A549 (cell line): Measurements from ENCODE around the gene LANCL2.

Experiments used
- CTCF ChIP-seq: fragments of >200 bp; sonication (Bioruptor Twin); formaldehyde crosslinking; IDR thresholded peaks from 3 replicates; pipeline ENCODE4 v1.5.1; 2016
- ELK1 ChIP-seq: fragments of 150-350 bp; IDR thresholded peaks from 2 replicates; pipeline ENCODE4 v1.6.1; 2014; ENCODE audit warnings: low read depth, mild to moderate bottlenecking, low read length
- EP300 ChIP-seq, 2 experiments: fragments of >200 bp; sonication (Bioruptor Twin); formaldehyde crosslinking; IDR thresholded peaks; 2 replicates in 1 of 2; 3 replicates in 1 of 2; pipeline ENCODE4 v1.6.1; 2016 to 2017
- ESRRA ChIP-seq: fragments of 150-350 bp; IDR thresholded peaks from 2 replicates; pipeline ENCODE4 v1.6.1; 2014; ENCODE audit warnings: mild to moderate bottlenecking, low read length, borderline replicate concordance
- HDAC2 ChIP-seq: fragments of 200-600 bp; sonication (generic); IDR thresholded peaks from 2 replicates; pipeline ENCODE4 v1.6.1; 2016
- MYC ChIP-seq: IDR thresholded peaks from 2 replicates; pipeline ENCODE4 v1.6.1; 2012; ENCODE audit warnings: mild to moderate bottlenecking, inconsistent platforms, low read length, improper control_type of control experiment, borderline replicate concordance
- NR3C1 ChIP-seq: fragments of >200 bp; sonication (Bioruptor Twin); formaldehyde crosslinking; IDR thresholded peaks from 3 replicates; pipeline ENCODE4 v1.6.1; 2017
- POLR2A ChIP-seq: IDR thresholded peaks from 2 replicates; pipeline ENCODE4 v1.6.1; 2012; ENCODE audit warnings: mild to moderate bottlenecking, low read length
- RAD21 ChIP-seq, 2 experiments: fragments of >200 bp in 1 of 2; sonication (Bioruptor Twin) in 1 of 2; formaldehyde crosslinking in 1 of 2; IDR thresholded peaks in 1 of 2; conservative IDR thresholded peaks in 1 of 2; 2 replicates in 1 of 2; 3 replicates in 1 of 2; pipeline ENCODE4 v1.6.1; 2012 to 2018; ENCODE audit warnings: inconsistent platforms in 1 of 2
- RCOR1 ChIP-seq: fragments of 150-350 bp; IDR thresholded peaks from 2 replicates; pipeline ENCODE4 v1.6.1; 2014; ENCODE audit warnings: antibody characterized with exemption, low read length, low read depth
- SMC3 ChIP-seq: fragments of >200 bp; sonication (Bioruptor Twin); formaldehyde crosslinking; IDR thresholded peaks from 3 replicates; pipeline ENCODE4 v1.6.1; 2018; ENCODE audit warnings: inconsistent platforms

GRCh38 chr7:55457801-55458200 is 92.7 kb downstream of the LANCL2 start:
- no peak for TF ChIP-seq POLR2A
- TF ChIP-seq EP300 (IDR thresholded peaks at IDR 0.05), result no peak
- TF ChIP-seq ELK1, result no peak
- TF ChIP-seq RAD21 (conservative IDR thresholded peaks at IDR 0.05 in 1 of 2, IDR thresholded peaks at IDR 0.05 in 1 of 2), result no peak
- TF ChIP-seq HDAC2, result no peak
- no peak for TF ChIP-seq NR3C1
- TF ChIP-seq ESRRA, result no peak
- TF ChIP-seq SMC3, result no peak
- no peak for TF ChIP-seq CTCF
- no peak for TF ChIP-seq MYC
- TF ChIP-seq RCOR1, result no peak
